HEK293 (cell line): Measurements from ENCODE around the gene GADD45GIP1.

Experiments
- GLIS1 ChIP-seq: fragments of 450-650 bp; formaldehyde crosslinking; IDR thresholded peaks from 2 replicates; pipeline ENCODE4 v1.5.1; 2016; ENCODE audit warnings: missing biosample characterization, missing genetic modification characterization
- PRDM6 ChIP-seq: fragments of 450-650 bp; formaldehyde crosslinking; IDR thresholded peaks from 2 replicates; pipeline ENCODE4 v1.5.1; 2017; ENCODE audit warnings: missing biosample characterization, missing genetic modification characterization
- SP3 ChIP-seq: fragments of 450-650 bp; formaldehyde crosslinking; IDR thresholded peaks from 2 replicates; pipeline ENCODE4 v1.5.1; 2016; ENCODE audit warnings: missing biosample characterization, missing genetic modification characterization
- TCF7L2 ChIP-seq: IDR thresholded peaks from 2 replicates; pipeline ENCODE4 v1.6.1; 2011; ENCODE audit warnings: low read depth, mild to moderate bottlenecking, inconsistent platforms, low read length, moderate library complexity, borderline replicate concordance
- ZBTB10 ChIP-seq: fragments of 450-650 bp; formaldehyde crosslinking; IDR thresholded peaks from 2 replicates; pipeline ENCODE4 v1.5.1; 2016; ENCODE audit warnings: missing biosample characterization, missing genetic modification characterization
- ZBTB11 ChIP-seq: fragments of 450-650 bp; formaldehyde crosslinking; conservative IDR thresholded peaks from 2 replicates; pipeline ENCODE4 v1.5.1; 2016; ENCODE audit warnings: low read depth, missing biosample characterization, missing genetic modification characterization
- ZBTB6 ChIP-seq: fragments of 450-650 bp; formaldehyde crosslinking; IDR thresholded peaks from 2 replicates; pipeline ENCODE4 v1.5.1; 2017; ENCODE audit warnings: missing biosample characterization, missing genetic modification characterization
- ZBTB7A ChIP-seq: fragments of 450-650 bp; formaldehyde crosslinking; IDR thresholded peaks from 2 replicates; pipeline ENCODE4 v1.5.1; 2016; ENCODE audit warnings: low read depth, missing biosample characterization, missing genetic modification characterization
- ZNF223 ChIP-seq: fragments of 450-650 bp; formaldehyde crosslinking; IDR thresholded peaks from 2 replicates; pipeline ENCODE4 v1.5.1; 2016; ENCODE audit warnings: missing biosample characterization, missing genetic modification characterization
- ZNF24 ChIP-seq: fragments of 450-650 bp; formaldehyde crosslinking; IDR thresholded peaks from 2 replicates; pipeline ENCODE4 v1.5.1; 2016; ENCODE audit warnings: missing biosample characterization, missing genetic modification characterization
- ZNF350 ChIP-seq: fragments of 450-650 bp; formaldehyde crosslinking; IDR thresholded peaks from 2 replicates; pipeline ENCODE4 v1.5.0; 2017; ENCODE audit warnings: missing biosample characterization, mild to moderate bottlenecking, missing genetic modification characterization
- ZNF521 ChIP-seq: fragments of 450-650 bp; formaldehyde crosslinking; IDR thresholded peaks from 2 replicates; pipeline ENCODE4 v1.5.1; 2017; ENCODE audit warnings: missing biosample characterization, mild to moderate bottlenecking, missing genetic modification characterization
- ZNF549 ChIP-seq: fragments of 450-650 bp; IDR thresholded peaks from 2 replicates; pipeline ENCODE4 v1.5.1; 2018; ENCODE audit warnings: missing biosample characterization, missing genetic modification characterization, mild to moderate bottlenecking, inconsistent platforms, moderate library complexity
- ZNF555 ChIP-seq: fragments of 450-650 bp; formaldehyde crosslinking; conservative IDR thresholded peaks from 2 replicates; pipeline ENCODE4 v1.5.1; 2017; ENCODE audit warnings: missing biosample characterization, mild to moderate bottlenecking, missing genetic modification characterization, inconsistent platforms
- ZNF585B ChIP-seq: fragments of 450-650 bp; formaldehyde crosslinking; IDR thresholded peaks from 2 replicates; pipeline ENCODE4 v1.5.1; 2016; ENCODE audit warnings: missing biosample characterization, missing genetic modification characterization
- ZNF707 ChIP-seq: fragments of 450-650 bp; formaldehyde crosslinking; IDR thresholded peaks from 2 replicates; pipeline ENCODE4 v1.5.1; 2016; ENCODE audit warnings: missing biosample characterization, missing genetic modification characterization
- ZSCAN5A ChIP-seq: fragments of 450-650 bp; formaldehyde crosslinking; IDR thresholded peaks from 2 replicates; pipeline ENCODE4 v1.5.1; 2016; ENCODE audit warnings: missing biosample characterization, missing genetic modification characterization
- TF ChIP-seq, protein P1 (sequence below): fragments of 450-650 bp; formaldehyde crosslinking; conservative IDR thresholded peaks from 2 replicates; pipeline ENCODE4 v1.5.1; 2016; ENCODE audit warnings: low read depth, missing biosample characterization, missing genetic modification characterization
- TF ChIP-seq, protein P2 (sequence below): fragments of 450-650 bp; formaldehyde crosslinking; IDR thresholded peaks from 2 replicates; pipeline ENCODE4 v1.5.1; 2016; ENCODE audit warnings: missing biosample characterization, missing genetic modification characterization

Gene GADD45GIP1

DNA sequence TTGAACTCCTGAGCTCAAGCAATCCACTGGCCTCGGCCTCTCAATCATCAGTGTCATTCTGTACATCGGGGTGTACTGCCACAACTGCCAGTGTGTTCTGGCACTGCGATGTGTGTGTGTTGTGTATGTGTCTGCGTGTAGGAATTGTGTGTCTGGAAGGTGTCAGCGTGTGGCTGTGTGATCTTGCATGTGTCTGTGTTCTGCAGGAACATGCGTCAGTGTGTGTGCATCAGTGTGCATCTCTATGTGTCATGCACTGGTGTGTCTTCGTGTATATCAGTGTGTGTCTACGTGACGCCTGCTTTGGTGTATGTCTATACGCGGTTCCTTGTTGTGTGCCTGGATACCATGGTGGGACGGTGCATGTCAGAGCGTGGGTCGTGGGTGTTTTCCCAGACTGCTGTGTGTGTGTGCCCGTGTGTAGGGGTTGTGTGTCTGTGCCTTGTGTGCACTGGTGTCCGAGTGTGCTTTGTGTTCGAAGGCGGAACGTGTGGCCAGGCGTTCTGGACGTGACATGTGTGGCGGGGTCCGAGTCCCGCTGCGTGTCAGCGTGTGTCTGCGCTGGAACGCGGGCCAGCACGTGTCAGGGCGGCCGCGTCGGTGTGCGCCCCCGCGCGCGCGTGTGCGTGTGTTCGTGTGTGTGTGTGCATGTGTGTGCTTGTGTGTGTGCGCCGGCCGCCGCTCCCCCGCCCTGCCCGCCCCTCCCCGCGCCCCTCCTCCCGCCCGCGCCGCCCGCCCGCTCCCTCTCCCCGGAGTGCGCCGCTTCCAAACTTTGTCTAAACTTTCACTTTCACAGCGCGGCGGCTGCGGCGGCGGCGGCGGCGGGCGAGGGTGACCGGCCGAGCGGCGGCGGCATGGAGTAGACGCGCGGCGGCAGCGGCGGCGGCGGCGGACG lies 37.9 kb upstream of the GADD45GIP1 start, which contains the start of gene NFIX (continued):
- TF ChIP-seq ZNF521 (no peak), ZBTB11 (tag by site-specific recombination) (no peak; the same call in 1 of the 2 replicates), ZNF707 (tag by site-specific recombination) (peak; percentile 46; the same call in 1 of the 2 replicates), GLIS1 (tag by site-specific recombination) (no peak), ZBTB10 (tag by site-specific recombination) (peak; percentile 83), ZNF549 (tag by site-specific recombination) (no peak), ZBTB6 (tag by site-specific recombination) (no peak), ZNF223 (tag by site-specific recombination) (no peak), SP3 (tag by site-specific recombination) (peak; percentile 53), PRDM6 (no peak), ZSCAN5A (tag by site-specific recombination) (peak; percentile 92), TCF7L2 (no peak), ZNF555 (tag by site-specific recombination) (no peak), ZNF585B (tag by site-specific recombination) (no peak), ZNF350 (tag by site-specific recombination) (no peak), ZBTB7A (tag by site-specific recombination) (peak; percentile 75; the same call in 1 of the 2 replicates), ZNF24 (tag by site-specific recombination) (0 out of 2 replicates have a peak, but pooled peaks have one; percentile 20)
- TF ChIP-seq, protein P1, sequence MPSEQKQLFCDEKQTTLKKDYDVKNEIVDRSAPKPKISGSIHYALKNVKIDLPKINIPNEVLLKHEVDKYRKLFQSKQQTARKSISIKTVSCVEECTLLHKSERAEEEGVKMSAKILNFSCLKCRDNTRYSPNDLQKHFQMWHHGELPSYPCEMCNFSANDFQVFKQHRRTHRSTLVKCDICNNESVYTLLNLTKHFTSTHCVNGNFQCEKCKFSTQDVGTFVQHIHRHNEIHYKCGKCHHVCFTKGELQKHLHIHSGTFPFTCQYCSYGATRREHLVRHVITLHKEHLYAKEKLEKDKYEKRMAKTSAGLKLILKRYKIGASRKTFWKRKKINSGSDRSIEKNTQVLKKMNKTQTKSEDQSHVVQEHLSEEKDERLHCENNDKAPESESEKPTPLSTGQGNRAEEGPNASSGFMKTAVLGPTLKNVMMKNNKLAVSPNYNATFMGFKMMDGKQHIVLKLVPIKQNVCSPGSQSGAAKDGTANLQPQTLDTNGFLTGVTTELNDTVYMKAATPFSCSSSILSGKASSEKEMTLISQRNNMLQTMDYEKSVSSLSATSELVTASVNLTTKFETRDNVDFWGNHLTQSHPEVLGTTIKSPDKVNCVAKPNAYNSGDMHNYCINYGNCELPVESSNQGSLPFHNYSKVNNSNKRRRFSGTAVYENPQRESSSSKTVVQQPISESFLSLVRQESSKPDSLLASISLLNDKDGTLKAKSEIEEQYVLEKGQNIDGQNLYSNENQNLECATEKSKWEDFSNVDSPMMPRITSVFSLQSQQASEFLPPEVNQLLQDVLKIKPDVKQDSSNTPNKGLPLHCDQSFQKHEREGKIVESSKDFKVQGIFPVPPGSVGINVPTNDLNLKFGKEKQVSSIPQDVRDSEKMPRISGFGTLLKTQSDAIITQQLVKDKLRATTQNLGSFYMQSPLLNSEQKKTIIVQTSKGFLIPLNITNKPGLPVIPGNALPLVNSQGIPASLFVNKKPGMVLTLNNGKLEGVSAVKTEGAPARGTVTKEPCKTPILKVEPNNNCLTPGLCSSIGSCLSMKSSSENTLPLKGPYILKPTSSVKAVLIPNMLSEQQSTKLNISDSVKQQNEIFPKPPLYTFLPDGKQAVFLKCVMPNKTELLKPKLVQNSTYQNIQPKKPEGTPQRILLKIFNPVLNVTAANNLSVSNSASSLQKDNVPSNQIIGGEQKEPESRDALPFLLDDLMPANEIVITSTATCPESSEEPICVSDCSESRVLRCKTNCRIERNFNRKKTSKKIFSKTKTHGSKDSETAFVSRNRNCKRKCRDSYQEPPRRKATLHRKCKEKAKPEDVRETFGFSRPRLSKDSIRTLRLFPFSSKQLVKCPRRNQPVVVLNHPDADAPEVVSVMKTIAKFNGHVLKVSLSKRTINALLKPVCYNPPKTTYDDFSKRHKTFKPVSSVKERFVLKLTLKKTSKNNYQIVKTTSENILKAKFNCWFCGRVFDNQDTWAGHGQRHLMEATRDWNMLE (tag by site-specific recombination), result no peak
- TF ChIP-seq, protein P2, sequence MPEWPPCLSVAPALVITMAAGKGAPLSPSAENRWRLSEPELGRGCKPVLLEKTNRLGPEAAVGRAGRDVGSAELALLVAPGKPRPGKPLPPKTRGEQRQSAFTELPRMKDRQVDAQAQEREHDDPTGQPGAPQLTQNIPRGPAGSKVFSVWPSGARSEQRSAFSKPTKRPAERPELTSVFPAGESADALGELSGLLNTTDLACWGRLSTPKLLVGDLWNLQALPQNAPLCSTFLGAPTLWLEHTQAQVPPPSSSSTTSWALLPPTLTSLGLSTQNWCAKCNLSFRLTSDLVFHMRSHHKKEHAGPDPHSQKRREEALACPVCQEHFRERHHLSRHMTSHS (tag by site-specific recombination), result no peak
